Ovary (tissue), 3 donors: Measurements from ENCODE around the gene CCAR1.

Experiments used
- CTCF ChIP-seq, 3 donors: fragments of 450-650 bp in 2 of 3; fragments of 200-600 bp in 1 of 3; IDR thresholded peaks; one replicate each; pipeline versions ENCODE4 v1.5.1 to v1.8.0; 2016 to 2022; ENCODE audit warnings: antibody characterized with exemption in 3 of 3, mild to moderate bottlenecking in 1 of 3
- EP300 ChIP-seq: sonication (generic); formaldehyde crosslinking; IDR thresholded peaks from one replicate; pipeline ENCODE4 v1.6.1; 2017; ENCODE audit warnings: antibody characterized with exemption
- POLR2A ChIP-seq: fragments of 450-650 bp; IDR thresholded peaks from one replicate; pipeline ENCODE4 v1.6.1; 2017; ENCODE audit warnings: antibody characterized with exemption, mild to moderate bottlenecking, moderate library complexity
- donor health status: DM: no; HTN: no; CAD: no.

DNA sequence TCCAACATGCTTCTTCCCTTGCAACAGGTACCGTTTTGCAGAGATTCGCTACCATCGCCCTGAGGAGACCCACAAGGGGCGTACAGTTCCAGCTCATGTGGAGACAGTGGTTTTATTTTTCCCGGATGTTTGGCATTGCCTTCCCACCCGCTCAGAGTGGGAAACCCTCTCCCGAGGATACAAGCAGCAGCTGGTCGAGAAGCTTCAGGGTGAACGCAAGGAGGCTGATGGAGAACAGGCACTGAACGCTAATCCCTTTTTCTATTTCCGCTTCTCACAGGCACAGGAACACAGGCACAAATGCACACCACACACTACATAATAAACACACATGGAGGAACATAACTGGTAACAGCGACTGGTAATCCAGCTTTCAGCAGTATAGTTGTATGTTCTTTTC, 35.2 kb downstream of the CCAR1 start:
- TF ChIP-seq CTCF (IDR thresholded peaks at IDR 0.05) (no peak), POLR2A (no peak), EP300 (no peak)
